Inflammatory macrophage (primary cell): ENCODE measurements around the gene RMDN3.

Source experiments
- DNase-seq, 2 donors: peaks; one replicate each; pipeline ENCODE4 v3.0.0-alpha.2; 2020 to 2022

Gene RMDN3

GRCh38 chr15:40772014-40772413 is 17.0 kb upstream of the RMDN3 start:
- DNase-seq: no peak

- DNase-seq: no peak
Observed at GRCh38 chr15:40771242-40771641, 16.2 kb upstream of the RMDN3 start.

GRCh38 chr15:40770147-40770721 is 15.2 kb upstream of the RMDN3 start:
- peak in 1 of 2 donors; percentile 24 for DNase-seq

- DNase-seq: peak; percentile 56 to 58
Observed at GRCh38 chr15:40769274-40770146, 14.5 kb upstream of the RMDN3 start, which contains the start of gene C15orf62. Gene C15orf62, plus strand, starts transcription at chr15:40769980. Its CDS starts 516 bp downstream, at chr15:40770496.

- no peak for DNase-seq
Observed at GRCh38 chr15:40768521-40769273, 13.6 kb upstream of the RMDN3 start.

GRCh38 chr15:40767838-40768500 is 12.9 kb upstream of the RMDN3 start:
- no peak for DNase-seq

GRCh38 chr15:40766906-40767837 is 12.1 kb upstream of the RMDN3 start:
- no peak for DNase-seq

- no peak for DNase-seq
Observed at GRCh38 chr15:40766194-40766815, 11.3 kb upstream of the RMDN3 start.

- peak in 1 of 2 donors; percentile 14 for DNase-seq
Observed at GRCh38 chr15:40764629-40765103, 9.6 kb upstream of the RMDN3 start.

GRCh38 chr15:40763801-40764628 is 9.0 kb upstream of the RMDN3 start, which contains the start of gene GCHFR:
Gene GCHFR, plus strand, starts transcription at chr15:40764068. Its CDS starts 113 bp downstream, at chr15:40764181.
- peak; percentile 72 to 86 for DNase-seq

- peak; percentile 31 to 32 for DNase-seq
Observed at GRCh38 chr15:40762919-40763800, 8.1 kb upstream of the RMDN3 start.

GRCh38 chr15:40759961-40760360 is 4.9 kb upstream of the RMDN3 start:
- no peak for DNase-seq

GRCh38 chr15:40756938-40757337 is 1.9 kb upstream of the RMDN3 start:
- DNase-seq: no peak

GRCh38 chr15:40755812-40756208 is 756 bp upstream of the RMDN3 start:
- DNase-seq: no peak

GRCh38 chr15:40754574-40754882 is 526 bp downstream of the RMDN3 start:
- DNase-seq: no peak

- no peak for DNase-seq
Observed at GRCh38 chr15:40751745-40752144, 3.3 kb downstream of the RMDN3 start.

GRCh38 chr15:40750885-40751284 is 4.2 kb downstream of the RMDN3 start:
- DNase-seq: no peak

- no peak for DNase-seq
Observed at GRCh38 chr15:40749151-40749630, 5.9 kb downstream of the RMDN3 start.
